Effector memory CD4-positive, alpha-beta T cell (primary cell): ENCODE results near the gene ZDHHC14.
"Not testable (repeated sequence)": the region's sequence is repeated elsewhere in the genome, so short reads cannot be mapped to it uniquely, and the experiment has no call there.

Experiments
- DNase-seq, 3 donors: peaks; one replicate each; pipeline ENCODE4 v3.0.0-alpha.2; 2020
- H3K27ac ChIP-seq: 2 replicates; pipeline ENCODE4 v1.7.0; 2013; ENCODE audit warnings: mild to moderate bottlenecking, low read length, moderate library complexity; ENCODE audit not compliant: insufficient read depth, poor library complexity, severe bottlenecking
- H3K27me3 ChIP-seq: replicated peaks from 2 replicates; pipeline ENCODE4 v1.7.0; 2013; ENCODE audit warnings: mild to moderate bottlenecking, low read length; ENCODE audit not compliant: insufficient read depth, control insufficient read depth, poor library complexity, severe bottlenecking
- H3K36me3 ChIP-seq: 2 replicates; pipeline ENCODE4 v1.7.0; 2013; ENCODE audit warnings: mild to moderate bottlenecking, low read length, moderate library complexity; ENCODE audit not compliant: control insufficient read depth, insufficient read depth
- H3K4me1 ChIP-seq: 2 replicates; pipeline ENCODE4 v1.7.0; 2013; ENCODE audit warnings: low read length, mild to moderate bottlenecking; ENCODE audit not compliant: control insufficient read depth, insufficient read depth, poor library complexity, severe bottlenecking
- H3K4me3 ChIP-seq: 2 replicates; pipeline ENCODE4 v1.7.0; 2013; ENCODE audit warnings: low read length, low read depth, mild to moderate bottlenecking; ENCODE audit not compliant: insufficient read depth, poor library complexity, severe bottlenecking
- H3K9me3 ChIP-seq: 2 replicates; pipeline ENCODE4 v1.7.0; 2013; ENCODE audit warnings: mild to moderate bottlenecking, low read length, moderate library complexity; ENCODE audit not compliant: control insufficient read depth

Gene ZDHHC14

DNA sequence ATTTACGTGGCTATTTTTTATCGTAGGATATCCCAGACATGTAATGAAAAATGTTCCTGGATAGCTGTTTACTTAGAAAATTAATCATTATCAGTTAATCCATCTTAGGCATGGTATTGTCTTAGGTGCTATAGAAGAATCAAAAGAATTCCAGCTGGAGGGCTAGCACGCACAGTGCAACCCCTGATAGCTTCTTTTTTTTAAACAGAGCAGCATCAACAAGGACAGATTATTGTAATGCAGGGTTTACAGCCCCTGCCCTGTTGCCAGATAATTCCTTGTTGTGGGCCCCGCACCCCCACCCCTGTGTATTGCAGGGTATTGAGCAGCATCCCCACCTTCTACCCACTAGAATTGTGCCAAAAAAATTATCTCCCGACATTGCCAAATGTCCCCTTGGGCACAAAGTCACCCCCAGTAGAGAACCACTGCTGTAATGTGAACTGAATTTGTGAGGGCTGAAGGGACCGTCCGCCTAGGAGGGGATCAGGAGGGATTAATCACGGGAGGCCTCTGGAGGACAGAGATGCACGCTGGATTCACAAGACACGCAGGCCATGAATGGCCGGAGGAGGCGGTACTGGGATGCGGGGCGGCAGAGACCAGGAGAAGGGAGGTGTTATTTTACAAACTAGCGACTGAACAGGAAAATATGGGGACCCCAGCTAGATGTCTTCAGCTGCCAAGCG lies 174.6 kb downstream of the ZDHHC14 start:
- no peaks in the 10 kb centered on the region for H3K27me3 ChIP-seq
- no peaks in the 10 kb centered on the region for H3K9me3 ChIP-seq
- no peaks in the 10 kb centered on the region for H3K4me1 ChIP-seq
- H3K36me3 ChIP-seq = no peaks in the 10 kb centered on the region
- H3K4me3 ChIP-seq = no peak overlapping the region
- no peak overlapping the region for H3K27ac ChIP-seq
- DNase-seq = no peak

DNA sequence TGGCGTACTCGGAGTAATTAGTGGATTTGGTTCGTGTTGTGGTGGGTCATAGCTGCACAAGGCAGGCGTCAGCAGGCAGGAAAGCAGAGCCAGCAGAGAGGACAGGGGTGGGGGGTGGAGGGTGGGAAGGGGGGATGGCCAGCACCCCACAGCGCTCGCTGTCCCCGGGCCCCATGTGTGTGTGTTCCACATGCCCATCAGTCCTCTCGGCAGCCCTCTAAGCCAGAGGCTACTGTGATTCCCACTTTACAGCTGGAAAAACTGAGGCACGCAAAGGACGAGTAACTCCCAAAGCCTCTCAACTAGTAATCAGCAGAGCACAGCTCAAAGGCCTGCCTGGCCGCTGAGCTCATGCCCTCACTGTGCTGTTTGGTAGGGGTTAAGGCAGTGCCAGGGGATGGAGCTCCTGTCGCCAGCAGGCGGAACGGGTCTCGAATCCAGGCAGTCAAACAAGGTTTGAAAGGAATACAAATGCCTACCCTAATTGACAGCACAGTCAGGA lies 175.2 kb downstream of the ZDHHC14 start:
- H3K4me1 ChIP-seq = no peaks in the 10 kb centered on the region
- no peak overlapping the region for H3K27ac ChIP-seq
- no peaks in the 10 kb centered on the region for H3K9me3 ChIP-seq
- H3K36me3 ChIP-seq = no peaks in the 10 kb centered on the region
- H3K4me3 ChIP-seq = no peak overlapping the region
- no peaks in the 10 kb centered on the region for H3K27me3 ChIP-seq
- no peak for DNase-seq

- Histone ChIP-seq H3K36me3 (no peaks in the 10 kb centered on the region), H3K4me1 (no peaks in the 10 kb centered on the region), H3K27me3 (no peaks in the 10 kb centered on the region), H3K9me3 (no peaks in the 10 kb centered on the region), H3K27ac (no peak overlapping the region), H3K4me3 (no peak overlapping the region)
- no peak for DNase-seq
Measured at GRCh38 chr6:157556671-157557430, 175.9 kb downstream of the ZDHHC14 start.

DNA sequence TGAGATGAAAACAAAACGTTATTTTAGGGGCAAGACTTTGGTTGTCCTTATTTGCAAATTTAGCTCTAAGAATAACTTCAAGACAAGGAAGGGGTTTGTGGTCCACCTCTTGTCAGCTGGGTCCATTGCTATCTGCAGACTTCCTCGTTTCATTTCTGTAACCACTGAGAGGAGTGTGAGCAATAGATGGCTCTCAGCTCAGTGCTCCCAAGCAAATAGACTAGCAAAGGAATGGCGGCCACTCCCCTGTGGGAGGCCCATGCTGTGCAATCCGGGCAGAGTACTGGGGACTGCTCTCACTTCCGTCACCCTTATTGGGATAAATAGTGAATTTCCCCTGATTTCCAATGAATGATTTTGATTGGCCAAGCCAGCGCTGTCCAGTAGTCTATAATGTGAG lies 176.6 kb downstream of the ZDHHC14 start:
- Histone ChIP-seq H3K4me1 (no peaks in the 10 kb centered on the region), H3K36me3 (no peaks in the 10 kb centered on the region), H3K4me3 (no peak overlapping the region), H3K27ac (no peak overlapping the region), H3K9me3 (no peaks in the 10 kb centered on the region), H3K27me3 (no peaks in the 10 kb centered on the region)
- no peak for DNase-seq

- Histone ChIP-seq H3K9me3 (no peaks in the 10 kb centered on the region), H3K4me1 (no peaks in the 10 kb centered on the region), H3K27ac (no peak overlapping the region), H3K36me3 (no peaks in the 10 kb centered on the region), H3K27me3 (no peaks in the 10 kb centered on the region), H3K4me3 (no peak overlapping the region)
- no peak for DNase-seq
Measured at GRCh38 chr6:157558049-157558448, 177.1 kb downstream of the ZDHHC14 start.

- no peaks in the 10 kb centered on the region for H3K4me1 ChIP-seq
- H3K4me3 ChIP-seq = no peak overlapping the region
- no peaks in the 10 kb centered on the region for H3K9me3 ChIP-seq
- no peak overlapping the region for H3K27ac ChIP-seq
- DNase-seq = no peak
- no peaks in the 10 kb centered on the region for H3K36me3 ChIP-seq
- H3K27me3 ChIP-seq = no peaks in the 10 kb centered on the region
Measured at GRCh38 chr6:157558487-157559200, 177.7 kb downstream of the ZDHHC14 start.

DNA sequence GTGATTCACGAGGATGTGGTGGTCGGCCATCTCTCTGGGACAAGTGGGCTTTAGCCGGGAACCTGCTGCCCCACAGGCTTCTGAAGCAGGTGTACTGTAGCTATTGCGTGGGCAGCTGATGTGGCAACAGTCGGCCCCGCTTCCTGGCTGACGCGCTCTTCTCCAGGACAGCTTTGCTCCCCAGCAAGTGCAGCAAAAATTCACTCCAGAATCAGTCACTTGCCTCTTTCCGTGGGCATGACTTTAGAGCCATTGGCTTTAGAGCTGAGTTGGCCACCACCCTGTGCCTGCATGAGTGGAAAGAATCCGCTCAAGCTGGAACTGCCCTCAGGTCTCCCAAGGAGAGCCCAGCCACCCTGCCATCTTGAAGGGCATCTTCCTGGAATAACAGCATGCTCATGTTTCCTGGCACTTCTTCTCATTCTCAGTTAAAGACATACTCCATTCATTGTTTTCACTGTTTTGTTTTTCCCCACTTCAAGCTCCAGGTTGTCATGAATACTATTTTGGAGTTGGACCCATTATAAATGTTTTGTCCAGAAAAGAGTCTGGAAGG lies 178.3 kb downstream of the ZDHHC14 start:
- Histone ChIP-seq H3K27ac (no peak overlapping the region), H3K4me3 (no peak overlapping the region), H3K4me1 (no peaks in the 10 kb centered on the region), H3K27me3 (no peaks in the 10 kb centered on the region), H3K9me3 (no peaks in the 10 kb centered on the region), H3K36me3 (no peaks in the 10 kb centered on the region)
- no peak for DNase-seq

DNA sequence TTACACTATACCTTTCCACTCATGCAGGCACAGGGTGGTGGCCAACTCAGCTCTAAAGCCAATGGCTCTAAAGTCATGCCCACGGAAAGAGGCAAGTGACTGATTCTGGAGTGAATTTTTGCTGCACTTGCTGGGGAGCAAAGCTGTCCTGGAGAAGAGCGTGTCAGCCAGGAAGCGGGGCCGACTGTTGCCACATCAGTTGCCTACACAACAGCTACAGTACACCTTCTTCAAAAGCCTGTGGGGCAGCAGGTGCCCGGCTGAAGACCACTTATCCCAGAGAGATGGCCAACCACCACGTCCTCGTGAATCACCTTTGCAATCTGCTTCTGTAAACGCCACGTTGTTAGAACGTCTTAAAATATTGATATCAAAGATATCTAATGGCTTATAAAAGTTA lies 179.1 kb downstream of the ZDHHC14 start:
- not testable (repeated sequence) for H3K9me3 ChIP-seq, H3K36me3 ChIP-seq, H3K4me3 ChIP-seq, DNase-seq, H3K27ac ChIP-seq, H3K27me3 ChIP-seq, H3K4me1 ChIP-seq

DNA sequence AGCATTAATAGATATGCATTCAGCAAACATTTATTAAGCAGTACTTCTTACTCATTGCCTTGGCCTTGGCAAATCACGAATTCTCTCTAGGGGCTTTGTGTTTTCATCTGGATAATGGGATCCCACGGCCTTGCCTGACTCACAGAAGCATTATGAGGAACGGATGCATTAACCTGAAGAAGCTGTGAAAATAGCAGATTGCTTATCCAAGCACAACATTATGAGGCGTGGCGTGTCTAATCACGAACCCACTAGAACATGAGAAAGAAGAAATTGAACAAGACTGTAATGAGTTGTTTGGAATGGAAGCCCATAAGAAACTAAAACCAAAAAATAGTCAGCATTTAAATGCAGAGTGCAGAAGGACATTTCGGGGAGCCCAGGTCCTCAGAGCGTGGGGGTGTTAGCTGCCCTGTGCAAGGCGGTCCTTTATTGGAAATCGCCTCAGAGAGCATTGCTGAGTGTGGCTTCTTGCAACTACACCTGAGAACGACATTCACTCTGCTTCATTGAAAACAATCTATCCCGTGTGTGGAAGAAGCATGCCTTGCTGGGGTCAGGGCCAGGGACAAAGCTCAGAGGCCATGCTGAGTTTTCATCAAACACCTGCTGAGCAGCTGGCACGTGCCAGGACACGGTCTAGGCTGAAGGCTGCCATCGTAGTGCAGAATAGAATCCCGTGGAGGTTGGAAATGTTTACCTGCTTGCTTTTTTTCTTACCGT lies 179.9 kb downstream of the ZDHHC14 start:
- Histone ChIP-seq H3K9me3 (no peaks in the 10 kb centered on the region), H3K36me3 (no peaks in the 10 kb centered on the region), H3K4me3 (no peak overlapping the region), H3K4me1 (no peaks in the 10 kb centered on the region), H3K27ac (no peak overlapping the region), H3K27me3 (no peaks in the 10 kb centered on the region)
- no peak for DNase-seq
